HCT116 (cell line): Measurements from ENCODE around the gene CERS6. TPM values are rescaled to one million over a fixed set of nuclear protein-coding genes. Genes with fewer than 3 reads are reported as not detected.

Experiments
- ATAC-seq: fragments of 200-7000 bp; cut with Tn5 transposase; 2 replicates; pipeline ENCODE4 v1.9.1; 2020; ENCODE audit warnings: mild to moderate bottlenecking, moderate library complexity
- BruUV-seq: library from RNA; stranded (reverse); fragments of 400-500 nt; replicated peaks from 2 replicates; lab custom pipeline; 2021; lab: Mats Ljungman, UMichigan
- CTCF ChIA-PET: fragments of 300-600 bp; sonication (Branson Sonifier 250); formaldehyde crosslinking; loops from one replicate; lab custom pipeline; 2021; ENCODE audit warnings: antibody characterized with exemption; lab: Charles Lee
- POLR2A ChIA-PET: fragments of 300-600, 350-600 bp; sonication (Branson Sonifier 250); formaldehyde crosslinking; loops from one replicate; lab custom pipeline; 2021; ENCODE audit warnings: antibody characterized with exemption; lab: Charles Lee
- RAD21 ChIA-PET, 2 experiments: fragments of 300-600 bp; sonication (Branson Sonifier 250); formaldehyde crosslinking; loops; one replicate each; lab custom pipeline; 2023; ENCODE audit warnings: low total read pairs in 2 of 2; ENCODE audit not compliant: uncharacterized antibody in 2 of 2, unreplicated experiment in 2 of 2, low non-redundant PET in 1 of 2; lab: Charles Lee
- DNase-seq: peaks from one replicate; pipeline ENCODE4 v3.0.0-alpha.2; 2010; ENCODE audit warnings: low read depth, low spot score
- H2AFZ ChIP-seq: fragments of 200-600 bp; shearing (Covaris generic), sonication (generic); 2 replicates; pipeline ENCODE4 v1.6.1; 2017; ENCODE audit warnings: low read depth, mixed run types, mixed read lengths, antibody characterized with exemption, low read length; ENCODE audit not compliant: poor library complexity, severe bottlenecking
- H3K27ac ChIP-seq: 2 replicates; pipeline ENCODE4 v1.5.1; 2012; ENCODE audit warnings: low read depth, low read length
- H3K27me3 ChIP-seq: fragments of 200-600 bp; sonication (generic); 2 replicates; pipeline ENCODE4 v1.6.1; 2016; ENCODE audit warnings: mixed run types, low read length, mixed read lengths; ENCODE audit not compliant: insufficient read depth
- H3K36me3 ChIP-seq, 2 experiments: fragments of 200-500 bp in 1 of 2; fragments of 200-600 bp in 1 of 2; sonication (Bioruptor generic) in 1 of 2; sonication (generic) in 1 of 2; 2 replicates each; pipeline versions ENCODE4 v1.5.1 to v1.6.1; 2014 to 2016; ENCODE audit warnings: low read length in 2 of 2, inconsistent platforms in 1 of 2, mixed read lengths in 1 of 2, mixed run types in 1 of 2; ENCODE audit not compliant: insufficient read depth in 2 of 2, control insufficient read depth in 1 of 2
- H3K4me1 ChIP-seq, 2 experiments: fragments of 200-600 bp in 1 of 2; sonication (generic) in 1 of 2; 2 replicates each; pipeline versions ENCODE4 v1.5.1 to v1.6.1; 2012 to 2017; ENCODE audit warnings: low read length in 2 of 2, inconsistent platforms in 1 of 2, mild to moderate bottlenecking in 1 of 2, mixed read lengths in 1 of 2, mixed run types in 1 of 2, moderate library complexity in 1 of 2; ENCODE audit not compliant: insufficient read depth in 2 of 2, control insufficient read depth in 1 of 2
- H3K4me2 ChIP-seq: fragments of 200-600 bp; sonication (generic); 2 replicates; pipeline ENCODE4 v1.6.1; 2017; ENCODE audit warnings: mixed run types, low read length, mixed read lengths
- H3K4me3 ChIP-seq, 2 experiments: fragments of 200-600 bp in 1 of 2; sonication (generic) in 1 of 2; replicated peaks in 1 of 2; 2 replicates each; pipeline ENCODE4 v1.5.1; 2011 to 2016; ENCODE audit warnings: low read length in 2 of 2, control low read depth in 1 of 2, low read depth in 1 of 2, mild to moderate bottlenecking in 1 of 2, mixed read lengths in 1 of 2, mixed run types in 1 of 2
- H3K79me2 ChIP-seq: fragments of 200-600 bp; sonication (generic); 2 replicates; pipeline ENCODE4 v1.6.1; 2017; ENCODE audit warnings: mild to moderate bottlenecking, mixed run types, low read length, moderate library complexity, mixed read lengths; ENCODE audit not compliant: insufficient read depth
- H3K9ac ChIP-seq: fragments of 200-600 bp; sonication (generic); 2 replicates; pipeline ENCODE4 v1.6.1; 2016; ENCODE audit warnings: low read length, mixed read lengths
- H3K9me2 ChIP-seq: fragments of 200-600 bp; sonication (generic), shearing (Covaris generic); 2 replicates; pipeline ENCODE4 v1.6.1; 2017; ENCODE audit warnings: mixed run types, mild to moderate bottlenecking, moderate library complexity; ENCODE audit not compliant: insufficient read depth
- H3K9me3 ChIP-seq, 2 experiments: fragments of 200-500 bp in 1 of 2; fragments of 200-600 bp in 1 of 2; sonication (Bioruptor generic) in 1 of 2; sonication (generic) in 1 of 2; 2 replicates each; pipeline ENCODE4 v1.6.1; 2014 to 2017; ENCODE audit warnings: low read length in 2 of 2, mixed read lengths in 2 of 2, inconsistent platforms in 1 of 2, low read depth in 1 of 2, mild to moderate bottlenecking in 1 of 2, mixed run types in 1 of 2, moderate library complexity in 1 of 2; ENCODE audit not compliant: control insufficient read depth in 1 of 2, insufficient read depth in 1 of 2
- H4K20me1 ChIP-seq: fragments of 200-600 bp; sonication (generic), shearing (Covaris generic); 2 replicates; pipeline ENCODE4 v1.6.1; 2017; ENCODE audit warnings: mixed run types, mild to moderate bottlenecking, moderate library complexity; ENCODE audit not compliant: insufficient read depth
- CBX3 ChIP-seq: IDR thresholded peaks from 2 replicates; pipeline ENCODE4 v1.6.1; 2012; ENCODE audit warnings: low read depth
- EZH2 ChIP-seq: fragments of 200-600 bp; sonication (generic); IDR thresholded peaks from 2 replicates; pipeline ENCODE4 v1.6.1; 2017; ENCODE audit warnings: antibody characterized with exemption, mixed run types
- JUND ChIP-seq: IDR thresholded peaks from 2 replicates; pipeline ENCODE4 v1.6.1; 2012
- SIN3A ChIP-seq: IDR thresholded peaks from 2 replicates; pipeline ENCODE4 v1.6.1; 2012; ENCODE audit warnings: low read depth
- SP1 ChIP-seq: IDR thresholded peaks from 2 replicates; pipeline ENCODE4 v1.6.1; 2012; ENCODE audit warnings: low read depth
- intact Hi-C: fragments of 100-400 bp; cut with micrococcal nuclease; formaldehyde crosslinking; loops from 2 replicates; pipeline ENCODE4 v1.10.0; 2022
- total RNA-seq: library from RNA; stranded (reverse); gene quantifications from one replicate; pipeline ENCODE4 v1.2.1, GENCODE V29; 2021; ENCODE audit not compliant: unreplicated experiment
- TF ChIP-seq, protein P1 (sequence below): IDR thresholded peaks from 2 replicates; pipeline ENCODE4 v1.6.1; 2012
- TF ChIP-seq, protein P2 (sequence below), 3 experiments: fragments of 200-600 bp in 1 of 3; sonication (generic) in 1 of 3; IDR thresholded peaks in 2 of 3; conservative IDR thresholded peaks in 1 of 3; 2 replicates each; pipeline ENCODE4 v1.5.1; 2012 to 2017; ENCODE audit warnings: low read depth in 2 of 3, low read length in 2 of 3, antibody characterized with exemption in 1 of 3, borderline replicate concordance in 1 of 3, control low read depth in 1 of 3, mild to moderate bottlenecking in 1 of 3, mixed read lengths in 1 of 3, mixed run types in 1 of 3, moderate library complexity in 1 of 3; ENCODE audit not compliant: insufficient read depth in 1 of 3

The CERS6 gene
- total RNA-seq, 1 experiment from 2014 or later, result 37.0 TPM

DNA sequence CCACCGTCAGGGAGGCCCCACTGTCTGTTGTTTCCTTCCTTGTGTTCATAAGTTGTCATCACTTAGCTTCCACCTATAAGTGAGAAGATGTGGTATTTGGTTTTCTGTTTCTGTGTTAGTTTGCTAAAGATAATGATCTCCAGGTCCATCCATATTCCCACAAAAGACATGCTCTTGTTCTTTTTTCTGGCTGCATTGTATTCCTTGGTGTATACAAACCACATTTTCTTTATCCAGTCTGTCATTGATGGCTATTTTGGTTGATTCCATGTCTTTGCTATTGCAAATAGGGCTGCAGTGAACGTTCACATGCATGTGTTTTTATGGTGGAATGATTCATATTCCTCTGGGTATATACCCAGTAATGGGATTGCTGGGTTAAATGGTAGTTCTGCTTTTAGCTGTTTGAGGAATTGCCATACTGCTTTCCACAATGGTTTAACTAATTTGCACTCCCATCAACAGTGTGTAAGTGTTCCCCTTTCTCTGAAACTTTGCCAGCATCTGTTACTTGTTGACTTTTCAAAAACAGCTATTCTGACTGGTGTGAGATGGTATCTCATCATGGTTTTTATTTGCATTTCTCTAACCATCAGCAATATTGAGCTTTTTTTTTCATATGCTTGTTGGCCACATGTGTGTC is 189.7 kb downstream of the CERS6 start:
- Histone ChIP-seq H2AFZ (no peak overlapping the region), H3K27ac (no peak overlapping the region), H3K9me2 (no peaks in the 10 kb centered on the region), H3K4me1 (no peaks in the 10 kb centered on the region), H3K36me3 (no peaks in the 10 kb centered on the region), H3K9me3 (no peaks in the 10 kb centered on the region), H3K79me2 (no peaks in the 10 kb centered on the region; the same call in 1 of the 2 replicates), H3K27me3 (no peaks in the 10 kb centered on the region), H3K9ac (no peak overlapping the region), H4K20me1 (no peaks in the 10 kb centered on the region), H3K4me2 (no peak overlapping the region), H3K4me3 (no peak overlapping the region)
- ChIA-PET CTCF (no interaction called here), RAD21 (no interaction called here), POLR2A (no interaction called here)
- ATAC-seq (no peak), DNase-seq (no peak)
- TF ChIP-seq, protein P1, sequence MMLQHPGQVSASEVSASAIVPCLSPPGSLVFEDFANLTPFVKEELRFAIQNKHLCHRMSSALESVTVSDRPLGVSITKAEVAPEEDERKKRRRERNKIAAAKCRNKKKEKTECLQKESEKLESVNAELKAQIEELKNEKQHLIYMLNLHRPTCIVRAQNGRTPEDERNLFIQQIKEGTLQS, result no peak
- no peak for TF ChIP-seq SIN3A
- no peak for TF ChIP-seq CBX3
- TF ChIP-seq SP1, result no peak
- TF ChIP-seq, protein P2, sequence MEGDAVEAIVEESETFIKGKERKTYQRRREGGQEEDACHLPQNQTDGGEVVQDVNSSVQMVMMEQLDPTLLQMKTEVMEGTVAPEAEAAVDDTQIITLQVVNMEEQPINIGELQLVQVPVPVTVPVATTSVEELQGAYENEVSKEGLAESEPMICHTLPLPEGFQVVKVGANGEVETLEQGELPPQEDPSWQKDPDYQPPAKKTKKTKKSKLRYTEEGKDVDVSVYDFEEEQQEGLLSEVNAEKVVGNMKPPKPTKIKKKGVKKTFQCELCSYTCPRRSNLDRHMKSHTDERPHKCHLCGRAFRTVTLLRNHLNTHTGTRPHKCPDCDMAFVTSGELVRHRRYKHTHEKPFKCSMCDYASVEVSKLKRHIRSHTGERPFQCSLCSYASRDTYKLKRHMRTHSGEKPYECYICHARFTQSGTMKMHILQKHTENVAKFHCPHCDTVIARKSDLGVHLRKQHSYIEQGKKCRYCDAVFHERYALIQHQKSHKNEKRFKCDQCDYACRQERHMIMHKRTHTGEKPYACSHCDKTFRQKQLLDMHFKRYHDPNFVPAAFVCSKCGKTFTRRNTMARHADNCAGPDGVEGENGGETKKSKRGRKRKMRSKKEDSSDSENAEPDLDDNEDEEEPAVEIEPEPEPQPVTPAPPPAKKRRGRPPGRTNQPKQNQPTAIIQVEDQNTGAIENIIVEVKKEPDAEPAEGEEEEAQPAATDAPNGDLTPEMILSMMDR (IDR thresholded peaks at IDR 0.05 in 2 of 3, conservative IDR thresholded peaks at IDR 0.05 in 1 of 3; ENCODE audit: borderline replicate concordance in 1 of 3, insufficient read depth in 1 of 3, low read depth in 2 of 3, low read length in 2 of 3), result no peak
- intact Hi-C loops, result no loop called here
- BruUV-seq, result no TSS peak

DNA sequence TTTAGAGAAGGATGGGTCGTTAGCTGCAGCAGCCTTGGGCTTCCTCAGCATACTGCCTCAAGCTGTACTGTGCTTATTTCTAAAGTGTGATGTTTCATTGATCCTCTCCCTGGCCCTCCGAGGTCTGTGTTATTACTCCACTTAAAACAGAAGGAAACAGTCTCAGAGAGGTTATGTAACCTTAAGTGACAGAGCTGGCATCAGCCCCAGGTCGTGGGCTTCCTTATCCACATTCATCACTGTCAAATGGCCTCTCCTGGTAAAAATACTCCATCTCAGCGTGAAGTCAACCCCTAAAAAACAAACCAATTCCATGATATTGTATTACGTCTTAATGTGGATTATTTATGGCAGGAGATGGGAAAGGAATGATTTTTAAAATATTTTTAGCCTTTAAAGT is 193.0 kb downstream of the CERS6 start:
- Histone ChIP-seq H3K4me3 (no peak overlapping the region), H3K4me1 (no peaks in the 10 kb centered on the region), H3K27ac (no peak overlapping the region), H3K79me2 (no peaks in the 10 kb centered on the region), H3K36me3 (no peaks in the 10 kb centered on the region), H2AFZ (no peak overlapping the region), H3K9ac (no peak overlapping the region), H3K9me3 (no peaks in the 10 kb centered on the region), H3K4me2 (no peak overlapping the region), H4K20me1 (no peaks in the 10 kb centered on the region), H3K27me3 (no peaks in the 10 kb centered on the region), H3K9me2 (no peaks in the 10 kb centered on the region)
- no TSS peak for BruUV-seq
- POLR2A ChIA-PET, result no interaction called here
- DNase-seq, result no peak
- no peak for ATAC-seq
- CTCF ChIA-PET, result no interaction called here
- TF ChIP-seq EZH2 (no peak), JUND (no peak), SIN3A (no peak)
- intact Hi-C loops, result no loop called here
- RAD21 ChIA-PET, result no interaction called here
